GM06990 (cell line): ENCODE results near the gene ZNF750.

Experiments used
- DNase-seq: peaks from one replicate; pipeline ENCODE4 v3.0.0-alpha.2; 2011; ENCODE audit not compliant: insufficient read length; ENCODE audit errors: extremely low read depth
- H3K27me3 ChIP-seq: replicated peaks from 2 replicates; pipeline ENCODE4 v1.6.0; 2011; ENCODE audit warnings: low read length; ENCODE audit not compliant: control insufficient read depth, insufficient read depth
- H3K36me3 ChIP-seq: 2 replicates; pipeline ENCODE4 v1.5.1; 2011; ENCODE audit warnings: low read length; ENCODE audit not compliant: control insufficient read depth, insufficient read depth
- H3K4me3 ChIP-seq: replicated peaks from 2 replicates; pipeline ENCODE4 v1.5.1; 2011; ENCODE audit warnings: low read depth, mild to moderate bottlenecking, control low read depth, low read length
- TF ChIP-seq, protein P1 (sequence below): IDR thresholded peaks from 2 replicates; pipeline ENCODE4 v1.5.1; 2011; ENCODE audit warnings: low read length, control low read depth, mild to moderate bottlenecking, inconsistent platforms; ENCODE audit not compliant: insufficient read depth, poor library complexity, severe bottlenecking

Gene ZNF750

DNA sequence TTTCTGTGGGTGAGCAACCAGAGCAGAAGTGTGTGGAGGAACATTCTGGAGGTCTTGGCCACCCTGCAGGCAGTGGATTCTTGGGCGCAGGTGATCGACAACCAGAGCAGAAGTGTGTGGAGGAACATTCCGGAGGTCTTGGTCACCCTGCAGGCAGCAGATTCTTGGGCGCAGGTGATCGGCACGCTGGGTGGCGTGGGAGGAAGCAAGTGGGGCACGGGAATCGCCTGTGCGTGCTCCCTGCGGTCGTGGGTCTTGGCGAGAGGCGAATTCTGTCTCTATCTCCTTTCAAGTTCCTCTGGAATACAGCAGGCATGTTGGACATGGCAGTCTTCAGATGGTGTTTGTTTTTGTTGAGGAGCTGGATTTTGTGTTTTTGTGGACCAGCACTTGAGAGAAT lies 30.7 kb upstream of the ZNF750 start:
- no peak for DNase-seq
- Histone ChIP-seq H3K36me3 (peaks cover 5% of the 10 kb centered on the region), H3K4me3 (0 out of 2 replicates have a peak overlapping the region, but pooled peaks have one; percentile 7), H3K27me3 (no peaks in the 10 kb centered on the region)
- TF ChIP-seq, protein P1, sequence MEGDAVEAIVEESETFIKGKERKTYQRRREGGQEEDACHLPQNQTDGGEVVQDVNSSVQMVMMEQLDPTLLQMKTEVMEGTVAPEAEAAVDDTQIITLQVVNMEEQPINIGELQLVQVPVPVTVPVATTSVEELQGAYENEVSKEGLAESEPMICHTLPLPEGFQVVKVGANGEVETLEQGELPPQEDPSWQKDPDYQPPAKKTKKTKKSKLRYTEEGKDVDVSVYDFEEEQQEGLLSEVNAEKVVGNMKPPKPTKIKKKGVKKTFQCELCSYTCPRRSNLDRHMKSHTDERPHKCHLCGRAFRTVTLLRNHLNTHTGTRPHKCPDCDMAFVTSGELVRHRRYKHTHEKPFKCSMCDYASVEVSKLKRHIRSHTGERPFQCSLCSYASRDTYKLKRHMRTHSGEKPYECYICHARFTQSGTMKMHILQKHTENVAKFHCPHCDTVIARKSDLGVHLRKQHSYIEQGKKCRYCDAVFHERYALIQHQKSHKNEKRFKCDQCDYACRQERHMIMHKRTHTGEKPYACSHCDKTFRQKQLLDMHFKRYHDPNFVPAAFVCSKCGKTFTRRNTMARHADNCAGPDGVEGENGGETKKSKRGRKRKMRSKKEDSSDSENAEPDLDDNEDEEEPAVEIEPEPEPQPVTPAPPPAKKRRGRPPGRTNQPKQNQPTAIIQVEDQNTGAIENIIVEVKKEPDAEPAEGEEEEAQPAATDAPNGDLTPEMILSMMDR, result no peak

DNA sequence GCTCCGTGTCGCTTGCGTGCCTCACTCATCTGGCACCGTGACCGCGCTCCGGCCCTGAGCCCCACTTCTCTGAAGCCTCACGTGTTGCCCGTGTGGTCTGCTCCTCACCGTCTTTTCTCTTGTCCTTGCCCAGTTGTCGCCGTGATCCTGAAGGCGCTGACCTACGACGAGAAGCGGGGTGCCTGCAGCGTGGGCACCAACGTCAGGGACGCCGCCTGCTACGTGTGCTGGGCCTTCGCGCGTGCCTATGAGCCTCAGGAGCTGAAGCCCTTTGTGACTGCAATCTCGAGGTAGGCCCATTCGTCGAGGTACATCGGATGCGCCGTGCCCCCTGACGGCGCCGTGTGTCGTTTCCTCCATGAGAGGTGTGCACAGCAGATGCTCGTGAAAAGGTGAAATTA lies 30.3 kb upstream of the ZNF750 start:
- DNase-seq, result no peak
- Histone ChIP-seq H3K36me3 (peaks cover 5% of the 10 kb centered on the region), H3K4me3 (no peak overlapping the region), H3K27me3 (no peaks in the 10 kb centered on the region)
- TF ChIP-seq, protein P1, result no peak

DNA sequence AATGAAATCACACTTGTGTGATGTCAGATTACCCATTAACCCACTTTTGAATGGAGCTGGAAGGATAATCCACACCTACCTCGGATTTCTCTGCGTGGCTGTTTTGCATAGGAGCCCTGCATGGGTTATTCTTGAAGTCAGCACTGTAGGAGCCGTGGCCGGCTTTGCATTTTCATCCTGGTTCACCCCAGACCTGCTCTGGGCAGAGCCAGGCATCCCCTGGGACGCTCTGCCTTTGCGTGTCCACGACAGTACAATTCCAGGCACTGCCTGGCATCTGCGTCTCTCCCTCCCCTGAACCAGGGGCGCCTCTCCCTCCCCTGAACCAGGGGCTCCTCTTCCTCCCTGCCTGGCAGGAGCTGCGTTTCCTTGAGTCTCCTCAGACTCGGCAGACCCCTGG lies 29.7 kb upstream of the ZNF750 start:
- Histone ChIP-seq H3K36me3 (peaks cover 5% of the 10 kb centered on the region), H3K4me3 (no peak overlapping the region), H3K27me3 (no peaks in the 10 kb centered on the region)
- DNase-seq, result no peak
- TF ChIP-seq, protein P1, result no peak

DNA sequence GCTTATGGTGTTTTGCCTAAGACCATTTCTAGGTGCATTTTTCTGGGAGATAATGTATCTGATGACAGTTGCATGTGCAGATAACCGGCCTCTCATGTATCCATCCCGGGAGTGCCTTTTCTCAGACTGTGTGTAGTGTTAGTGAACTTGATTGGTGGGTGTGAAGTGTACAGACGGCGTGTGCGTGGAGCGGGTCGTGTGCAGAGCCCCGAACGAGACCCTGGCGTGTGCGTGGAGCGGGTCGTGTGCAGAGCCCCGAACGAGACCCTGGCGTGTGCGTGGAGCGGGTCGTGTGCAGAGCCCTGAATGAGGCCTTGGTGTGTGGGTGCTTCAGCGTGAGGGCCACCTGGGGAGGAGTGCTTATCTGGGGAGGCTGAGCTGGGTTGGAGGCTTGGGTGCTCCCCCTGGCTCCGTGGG lies 28.9 kb upstream of the ZNF750 start:
- TF ChIP-seq, protein P1, result no peak
- H3K36me3 ChIP-seq, result peaks cover 5% of the 10 kb centered on the region

DNA sequence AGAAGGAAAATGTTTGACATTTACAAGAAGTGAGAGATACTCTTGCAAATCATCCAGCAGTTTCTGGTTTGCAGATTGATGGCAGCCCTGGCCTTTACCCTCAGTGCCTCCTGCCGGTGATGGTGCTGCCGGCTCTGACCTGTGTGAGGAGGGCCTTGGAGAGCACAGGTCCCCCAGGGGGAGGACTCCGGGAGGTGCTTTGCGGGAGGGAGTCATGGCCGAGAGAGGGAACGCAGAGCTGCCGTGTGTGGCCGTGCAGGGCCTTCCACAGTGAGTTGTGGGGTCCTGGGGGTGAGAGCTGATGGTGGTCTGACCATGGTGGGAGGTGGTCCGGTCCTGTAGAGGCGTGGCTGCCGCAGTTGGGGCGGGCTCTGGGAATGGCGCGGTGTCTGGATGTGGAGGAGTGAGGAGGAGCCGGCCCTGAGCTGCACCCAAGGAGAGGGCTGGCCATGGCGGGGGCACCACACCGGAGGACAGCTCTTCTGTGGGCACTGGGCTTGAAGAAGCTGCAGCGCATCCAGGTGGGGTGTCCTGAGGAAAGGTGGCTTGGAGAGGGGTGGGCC lies 28.0 kb upstream of the ZNF750 start:
- no peak for DNase-seq
- Histone ChIP-seq H3K4me3 (no peak overlapping the region), H3K27me3 (no peaks in the 10 kb centered on the region), H3K36me3 (peaks cover 5% of the 10 kb centered on the region)
- TF ChIP-seq, protein P1, result no peak

More for the DNA sequence above, 28.9 kb upstream of the ZNF750 start:
- Histone ChIP-seq H3K4me3 (no peak overlapping the region), H3K27me3 (no peaks in the 10 kb centered on the region)
- no peak for DNase-seq
